Pericardium fibroblast (primary cell): ENCODE data around the gene SHMT1. TPM values are rescaled to one million over a fixed set of nuclear protein-coding genes. Genes with fewer than 3 reads are reported as not detected.

Experiments
- total RNA-seq: library from RNA; depleted of rRNA; stranded (reverse); fragments of >200 nt; gene quantifications from 2 replicates; pipeline ENCODE4 v1.2.3, GENCODE V29; 2015

SHMT1 gene
- 3.6 and 7.9 TPM in 2 replicates for total RNA-seq

GRCh38 chr17:18363101-18364049 lies at the start of gene SHMT1:
TSS of gene SHMT1 (minus strand) at chr17:18363550. CDS start at chr17:18355981, 7,569 bp downstream.

GRCh38 chr17:18377437-18378204 lies 14.3 kb upstream of the SHMT1 start, which contains the start of gene EVPLL:
TSS of gene EVPLL (plus strand) at chr17:18377778. CDS start at chr17:18380938, 3,160 bp downstream.

GRCh38 chr17:18314731-18315561 lies 48.4 kb downstream of the SHMT1 start, which contains the start of the genes SMCR8 and TOP3A:
TSS of gene SMCR8 (plus strand) at chr17:18315293. CDS start at chr17:18315790, 497 bp downstream.
TSS of gene TOP3A (minus strand) at chr17:18314994. CDS start at chr17:18314778, 216 bp downstream.

Other genes with a start within 250 kb of the SHMT1 start
- gene ALKBH5, start 179.7 kb downstream of the SHMT1 start, total RNA-seq = 96.2 and 119 TPM in 2 replicates
- 46.0 and 49.0 TPM in 2 replicates for gene LLGL1, start 137.9 kb downstream of the SHMT1 start, total RNA-seq
- gene FLII, start 104.8 kb downstream of the SHMT1 start, total RNA-seq = 197 and 252 TPM in 2 replicates
- gene MIEF2, start 102.9 kb downstream of the SHMT1 start, total RNA-seq = 12.5 and 23.9 TPM in 2 replicates
- 17.0 and 21.4 TPM in 2 replicates for gene TOP3A, start 48.6 kb downstream of the SHMT1 start, total RNA-seq
- 10.2 and 11.4 TPM in 2 replicates for gene SMCR8, start 48.3 kb downstream of the SHMT1 start, total RNA-seq
- gene EVPLL, start 14.2 kb upstream of the SHMT1 start, total RNA-seq = not detected in 2 replicates
- gene LGALS9C, start 113.2 kb upstream of the SHMT1 start, total RNA-seq = not detected in 2 replicates